Hepatocyte (in vitro differentiated cells): ENCODE results near the gene POLR1B.

Experiments used
- EZH2 ChIP-seq: fragments of 200-600 bp; sonication (generic); IDR thresholded peaks from 2 replicates; pipeline ENCODE4 v1.6.1; 2016; ENCODE audit warnings: antibody characterized with exemption, mild to moderate bottlenecking, borderline replicate concordance
- EZH2phosphoT487 ChIP-seq: fragments of 200-600 bp; sonication (generic); IDR thresholded peaks from one replicate; pipeline ENCODE4 v1.6.1; 2018; ENCODE audit warnings: antibody characterized with exemption, mild to moderate bottlenecking, low read depth, moderate library complexity; ENCODE audit not compliant: unreplicated experiment, severe bottlenecking
- TF ChIP-seq, protein P1 (sequence below): fragments of 200-600 bp; sonication (generic); IDR thresholded peaks from 2 replicates; pipeline ENCODE4 v1.5.1; 2016; ENCODE audit warnings: antibody characterized with exemption, mild to moderate bottlenecking; ENCODE audit not compliant: poor library complexity

DNA sequence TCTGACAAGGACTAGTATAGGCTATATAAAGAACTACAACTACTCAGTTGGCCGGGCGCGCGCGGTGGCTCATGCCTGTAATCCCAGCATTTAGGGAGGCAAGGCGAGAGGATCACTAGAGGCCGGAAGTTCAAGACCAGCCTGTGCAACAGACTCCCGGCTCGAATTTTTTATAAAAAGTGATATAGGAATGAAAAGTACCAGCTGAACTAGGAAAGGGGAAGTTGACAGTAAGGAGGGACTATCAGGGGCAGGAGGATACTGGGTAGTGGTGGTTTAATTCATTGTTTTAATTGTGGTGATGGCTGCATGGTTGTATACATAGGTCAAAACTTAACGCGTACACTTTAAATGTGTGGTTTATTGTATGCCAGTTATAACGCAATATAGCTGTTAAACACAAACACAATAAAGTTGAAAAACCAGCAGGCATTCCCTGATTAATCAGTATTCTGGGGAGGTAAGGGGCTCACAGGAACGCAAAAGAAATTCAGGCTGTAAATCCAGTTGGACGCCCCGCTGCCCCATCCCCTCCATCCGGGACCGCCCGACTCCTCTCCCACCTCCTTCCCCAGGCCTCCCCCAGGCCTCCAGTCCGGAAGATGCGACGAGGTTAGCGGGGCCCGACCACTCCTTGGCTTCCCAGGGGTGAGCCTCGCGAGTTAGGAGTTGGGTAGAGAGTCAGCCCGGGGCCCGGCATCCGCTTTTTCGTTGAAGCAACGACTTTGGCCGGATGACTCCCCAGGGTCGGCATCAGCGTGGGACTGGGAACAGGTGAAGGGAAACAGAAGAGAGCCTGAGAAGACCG lies 746 bp upstream of the POLR1B start:
- TF ChIP-seq, protein P1, sequence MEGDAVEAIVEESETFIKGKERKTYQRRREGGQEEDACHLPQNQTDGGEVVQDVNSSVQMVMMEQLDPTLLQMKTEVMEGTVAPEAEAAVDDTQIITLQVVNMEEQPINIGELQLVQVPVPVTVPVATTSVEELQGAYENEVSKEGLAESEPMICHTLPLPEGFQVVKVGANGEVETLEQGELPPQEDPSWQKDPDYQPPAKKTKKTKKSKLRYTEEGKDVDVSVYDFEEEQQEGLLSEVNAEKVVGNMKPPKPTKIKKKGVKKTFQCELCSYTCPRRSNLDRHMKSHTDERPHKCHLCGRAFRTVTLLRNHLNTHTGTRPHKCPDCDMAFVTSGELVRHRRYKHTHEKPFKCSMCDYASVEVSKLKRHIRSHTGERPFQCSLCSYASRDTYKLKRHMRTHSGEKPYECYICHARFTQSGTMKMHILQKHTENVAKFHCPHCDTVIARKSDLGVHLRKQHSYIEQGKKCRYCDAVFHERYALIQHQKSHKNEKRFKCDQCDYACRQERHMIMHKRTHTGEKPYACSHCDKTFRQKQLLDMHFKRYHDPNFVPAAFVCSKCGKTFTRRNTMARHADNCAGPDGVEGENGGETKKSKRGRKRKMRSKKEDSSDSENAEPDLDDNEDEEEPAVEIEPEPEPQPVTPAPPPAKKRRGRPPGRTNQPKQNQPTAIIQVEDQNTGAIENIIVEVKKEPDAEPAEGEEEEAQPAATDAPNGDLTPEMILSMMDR = no peak
- TF ChIP-seq EZH2phosphoT487 = no peak
- TF ChIP-seq EZH2 = no peak
